ENCODE data around the gene FAM216A. TPM values are rescaled to one million over a fixed set of nuclear protein-coding genes. Genes with fewer than 3 reads are reported as not detected.

The FAM216A gene
- 18.3 to 21.0 TPM (median 19.9 TPM) in 5 replicates for total RNA-seq (2022; extraction: Qiagen RNA extraction)

GRCh38 chr12:110468214-110469048 is at the start of gene FAM216A, which contains the start of gene GPN3:
TSS of gene FAM216A (plus strand) at chr12:110468845. CDS start at chr12:110468876, 31 bp downstream.
TSS of gene GPN3 (minus strand) at chr12:110468257. CDS start at chr12:110468203, 54 bp downstream.

GRCh38 chr12:110449799-110450497 is 18.7 kb upstream of the FAM216A start, which contains the start of gene ARPC3:
TSS of gene ARPC3 (minus strand) at chr12:110450337. CDS start at chr12:110450260, 77 bp downstream.

GRCh38 chr12:110501752-110502738 is 33.4 kb downstream of the FAM216A start, which contains the start of the genes RAD9B and VPS29:
TSS of gene RAD9B (plus strand) at chr12:110502331. CDS start at chr12:110502338, 7 bp downstream.
TSS of gene VPS29 (minus strand) at chr12:110502111. CDS start at chr12:110502051, 60 bp downstream.

Other genes with a start within 250 kb of the FAM216A start
- gene ATP2A2, start 187.6 kb upstream of the FAM216A start, total RNA-seq (2022; extraction: Qiagen RNA extraction), result 233 to 328 TPM (median 280 TPM) in 5 replicates
- 50.7 to 55.7 TPM (median 52.6 TPM) in 5 replicates for gene ANAPC7, start 65.1 kb upstream of the FAM216A start, total RNA-seq (2022; extraction: Qiagen RNA extraction)
- gene ARPC3, start 18.5 kb upstream of the FAM216A start, total RNA-seq (2022; extraction: Qiagen RNA extraction), result 451 to 688 TPM (median 470 TPM) in 5 replicates
- gene GPN3, start 588 bp upstream of the FAM216A start, total RNA-seq (2022; extraction: Qiagen RNA extraction), result 32.4 to 35.2 TPM (median 33.0 TPM) in 5 replicates
- 140 to 163 TPM (median 152 TPM) in 5 replicates for gene VPS29, start 33.3 kb downstream of the FAM216A start, total RNA-seq (2022; extraction: Qiagen RNA extraction)
- 0.14 to 0.60 TPM (median 0.46 TPM) in 5 replicates for gene RAD9B, start 33.5 kb downstream of the FAM216A start, total RNA-seq (2022; extraction: Qiagen RNA extraction)
- gene PPTC7, start 114.5 kb downstream of the FAM216A start, total RNA-seq (2022; extraction: Qiagen RNA extraction), result 23.4 to 31.5 TPM (median 28.5 TPM) in 5 replicates
- gene TCTN1, start 145.3 kb downstream of the FAM216A start, total RNA-seq (2022; extraction: Qiagen RNA extraction), result 25.0 to 33.2 TPM (median 32.5 TPM) in 5 replicates
- 0.39 to 0.91 TPM (median 0.62 TPM) in 5 replicates for gene HVCN1, start 220.3 kb downstream of the FAM216A start, total RNA-seq (2022; extraction: Qiagen RNA extraction)